Left colon (tissue), 2 donors: ENCODE measurements around the gene ZNF526. TPM values are rescaled to one million over a fixed set of nuclear protein-coding genes. Genes with fewer than 3 reads are reported as not detected.

Experiments used
- ATAC-seq: fragments of 200-7000 bp; cut with Tn5 transposase; one replicate; pipeline ENCODE4 v1.9.1; 2020; ENCODE audit warnings: mild to moderate bottlenecking, moderate library complexity
- DNase-seq, 2 donors: peaks; one replicate each; pipeline ENCODE4 v3.0.0-alpha.2; 2020
- intact Hi-C, 2 donors: fragments of 100-400 bp; cut with DNase I in 1 of 2; cut with micrococcal nuclease in 1 of 2; formaldehyde crosslinking; loops; one replicate each; pipeline versions ENCODE4 v1.11.2 to v1.14.0; 2022; cut with DNase I, micrococcal nuclease
- total RNA-seq, 2 donors: library from RNA; stranded (reverse); fragmentation: NEBNext Ultra II Directional; extraction: Animal tissue kit (Norgen Biotek cat#: 25700); gene quantifications; one replicate each; pipeline ENCODE4 v1.2.1, GENCODE V29; 2021
- donor health status: DM: no; HTN: no; CAD: no.
- donor health status: DM: yes; HTN: yes; CAD: no.

Gene ZNF526
- total RNA-seq, 2 donors from 2014 or later: 8.1 to 8.7 TPM

DNA sequence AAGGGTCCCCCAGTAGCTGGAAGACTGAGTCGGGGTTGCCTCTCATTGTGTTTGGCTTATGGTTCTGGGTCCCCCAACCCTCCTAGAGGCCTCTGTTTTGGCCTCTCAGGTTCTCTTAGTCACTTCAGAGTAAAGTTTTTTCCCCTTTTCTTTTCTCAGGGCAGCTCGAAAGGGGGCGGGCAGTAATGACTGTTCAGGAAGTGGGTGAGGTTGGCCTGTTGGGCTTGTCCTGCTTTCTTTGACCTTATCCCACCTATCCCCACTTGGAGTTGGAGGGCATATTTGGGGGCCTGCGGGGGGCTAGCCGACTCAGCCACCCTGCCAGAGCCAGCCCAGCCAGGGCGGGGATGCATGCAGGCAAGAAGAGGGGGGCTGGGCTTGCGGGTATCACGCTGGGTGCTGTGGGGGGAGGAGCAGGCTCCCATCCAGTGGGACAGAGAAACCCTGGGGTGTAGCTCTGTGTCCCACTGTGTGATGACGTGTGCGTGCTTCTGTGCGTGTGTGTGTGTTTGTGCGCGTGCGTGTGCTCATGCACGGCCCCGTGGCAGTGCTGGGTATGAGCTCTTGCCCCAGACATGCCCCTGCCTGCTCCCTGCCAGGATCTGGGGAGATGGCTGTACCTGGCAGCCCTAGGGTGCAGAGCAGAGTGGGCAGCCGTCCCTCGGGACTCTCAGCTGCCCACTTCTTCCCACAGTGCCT is 50.4 kb downstream of the ZNF526 start:
- peak; percentile 70 to 82 for DNase-seq
- peak; percentile 6 for ATAC-seq
- intact Hi-C loops: no loop called here

DNA sequence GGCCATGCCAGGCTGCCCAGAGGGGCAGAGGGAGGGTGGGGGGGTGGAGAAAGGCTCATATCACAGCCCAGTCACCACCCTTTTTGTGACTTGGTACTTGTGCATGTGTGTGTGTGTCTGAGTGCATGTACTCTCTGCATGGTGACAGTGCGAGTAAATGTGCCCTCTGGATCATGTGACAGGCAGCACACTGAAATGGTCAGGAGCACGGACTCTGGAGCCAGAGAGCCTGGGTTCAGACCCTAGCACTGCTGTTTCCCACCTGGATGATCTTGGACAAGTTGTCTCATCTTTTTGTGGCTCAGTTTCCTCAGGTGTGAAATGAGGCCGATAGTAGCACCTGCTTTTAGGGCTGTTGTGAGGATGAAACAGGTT is 50.9 kb downstream of the ZNF526 start:
- DNase-seq (peak; percentile 18 to 36), ATAC-seq (no peak)
- intact Hi-C loops: no loop called here

DNA sequence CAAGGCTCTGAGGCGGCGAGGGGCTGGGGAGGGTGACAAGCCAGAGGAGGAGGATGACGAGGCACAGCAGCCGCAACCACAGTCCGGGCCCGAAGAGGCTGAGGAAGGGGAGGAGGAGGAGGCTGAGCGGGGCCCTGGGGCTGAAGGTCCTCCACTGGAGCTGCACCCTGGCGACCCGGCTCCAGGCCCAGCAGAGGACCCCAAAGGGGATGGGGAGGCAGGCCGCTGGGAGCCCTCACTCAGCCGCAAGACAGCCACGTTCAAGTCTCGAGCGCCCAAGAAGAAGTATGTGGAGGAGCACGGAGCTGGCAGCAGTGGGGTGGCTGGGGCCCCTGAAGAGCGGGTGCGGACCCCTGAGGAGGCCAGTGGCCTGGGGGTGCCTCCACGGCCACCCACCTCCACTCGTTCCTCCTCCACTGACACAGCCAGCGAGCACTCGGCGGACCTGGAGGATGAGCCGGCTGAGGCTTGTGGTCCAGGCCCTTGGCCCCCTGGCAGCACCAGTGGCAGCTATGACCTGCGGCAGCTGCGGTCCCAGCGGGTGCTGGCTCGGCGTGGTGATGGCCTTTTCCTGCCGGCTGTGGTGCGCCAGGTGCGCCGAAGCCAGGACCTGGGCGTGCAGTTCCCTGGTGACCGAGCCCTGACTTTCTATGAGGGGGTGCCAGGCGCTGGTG is 51.9 kb downstream of the ZNF526 start:
- peak in 1 of 2 donors; percentile 12 for DNase-seq
- intact Hi-C loops: no loop called here
- no peak for ATAC-seq

DNA sequence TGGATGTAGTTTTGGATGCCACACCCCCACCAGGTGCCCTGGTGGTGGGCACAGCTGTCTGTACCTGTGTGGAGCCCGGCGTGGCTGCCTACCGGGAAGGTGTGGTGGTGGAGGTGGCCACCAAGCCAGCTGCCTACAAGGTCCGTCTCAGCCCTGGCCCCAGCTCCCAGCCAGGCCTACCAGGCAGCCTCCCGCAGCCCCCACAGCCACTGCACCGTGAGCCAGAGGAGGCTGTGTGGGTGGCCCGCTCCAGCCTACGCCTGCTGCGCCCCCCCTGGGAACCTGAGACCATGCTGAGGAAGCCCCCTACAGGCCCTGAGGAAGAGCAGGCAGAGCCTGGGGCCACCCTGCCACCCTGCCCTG is 52.4 kb downstream of the ZNF526 start:
- DNase-seq (no peak), ATAC-seq (no peak)
- intact Hi-C loops: no loop called here

DNA sequence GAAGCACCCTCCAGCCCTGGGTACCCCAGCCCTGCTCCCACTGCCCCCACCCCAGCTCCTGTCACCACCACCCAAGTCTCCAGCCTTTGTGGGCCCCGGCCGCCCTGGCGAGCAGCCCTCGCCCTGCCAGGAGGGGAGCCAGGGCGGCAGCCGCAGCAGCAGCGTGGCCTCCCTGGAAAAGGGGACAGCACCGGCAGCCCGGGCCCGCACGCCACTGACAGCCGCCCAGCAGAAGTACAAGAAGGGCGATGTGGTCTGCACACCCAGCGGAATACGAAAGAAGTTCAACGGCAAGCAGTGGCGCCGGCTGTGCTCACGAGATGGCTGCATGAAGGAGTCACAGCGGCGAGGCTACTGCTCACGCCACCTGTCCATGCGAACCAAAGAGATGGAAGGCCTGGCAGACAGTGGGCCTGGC is 52.9 kb downstream of the ZNF526 start:
- ATAC-seq (no peak), DNase-seq (no peak)
- intact Hi-C loops: no loop called here

DNA sequence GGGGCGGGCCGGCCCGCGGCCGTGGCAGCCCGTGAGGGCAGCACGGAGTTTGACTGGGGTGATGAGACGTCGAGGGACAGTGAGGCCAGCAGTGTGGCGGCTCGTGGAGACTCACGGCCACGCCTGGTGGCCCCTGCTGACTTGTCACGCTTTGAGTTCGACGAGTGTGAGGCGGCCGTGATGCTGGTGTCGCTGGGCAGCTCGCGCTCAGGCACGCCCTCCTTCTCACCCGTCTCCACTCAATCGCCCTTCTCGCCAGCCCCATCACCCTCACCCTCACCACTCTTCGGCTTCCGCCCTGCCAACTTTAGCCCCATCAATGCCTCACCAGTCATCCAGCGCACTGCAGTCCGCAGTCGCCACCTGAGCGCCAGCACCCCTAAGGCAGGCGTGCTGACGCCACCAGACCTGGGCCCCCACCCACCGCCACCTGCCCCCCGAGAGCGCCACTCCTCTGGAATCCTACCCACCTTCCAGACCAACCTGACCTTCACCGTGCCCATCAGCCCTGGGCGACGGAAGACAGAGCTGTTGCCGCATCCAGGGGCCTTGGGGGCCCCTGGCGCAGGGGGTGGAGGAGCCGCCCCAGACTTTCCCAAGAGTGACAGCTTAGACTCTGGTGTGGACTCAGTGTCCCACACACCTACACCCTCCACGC is 53.4 kb downstream of the ZNF526 start:
- no peak for DNase-seq
- intact Hi-C loops: no loop called here
- ATAC-seq: no peak

DNA sequence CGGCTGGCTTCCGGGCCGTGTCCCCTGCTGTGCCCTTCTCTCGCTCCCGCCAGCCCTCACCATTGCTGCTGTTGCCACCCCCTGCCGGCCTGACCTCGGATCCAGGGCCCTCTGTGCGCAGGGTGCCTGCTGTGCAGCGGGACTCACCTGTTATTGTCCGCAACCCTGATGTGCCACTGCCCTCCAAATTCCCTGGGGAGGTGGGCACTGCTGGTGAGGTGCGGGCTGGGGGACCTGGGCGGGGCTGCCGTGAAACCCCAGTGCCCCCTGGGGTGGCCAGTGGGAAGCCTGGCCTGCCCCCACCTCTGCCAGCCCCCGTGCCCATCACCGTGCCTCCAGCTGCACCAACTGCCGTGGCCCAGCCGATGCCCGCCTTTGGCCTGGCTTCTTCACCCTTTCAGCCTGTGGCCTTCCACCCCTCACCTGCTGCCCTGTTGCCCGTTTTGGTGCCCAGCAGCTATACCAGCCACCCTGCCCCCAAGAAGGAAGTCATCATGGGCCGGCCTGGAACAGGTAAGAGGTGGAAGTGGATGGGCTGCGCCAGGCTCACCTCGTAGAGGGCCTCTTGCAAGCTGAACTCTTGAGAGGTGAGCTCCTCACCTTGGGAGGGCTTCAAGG is 54.1 kb downstream of the ZNF526 start:
- intact Hi-C loops: no loop called here
- ATAC-seq (no peak), DNase-seq (no peak)

DNA sequence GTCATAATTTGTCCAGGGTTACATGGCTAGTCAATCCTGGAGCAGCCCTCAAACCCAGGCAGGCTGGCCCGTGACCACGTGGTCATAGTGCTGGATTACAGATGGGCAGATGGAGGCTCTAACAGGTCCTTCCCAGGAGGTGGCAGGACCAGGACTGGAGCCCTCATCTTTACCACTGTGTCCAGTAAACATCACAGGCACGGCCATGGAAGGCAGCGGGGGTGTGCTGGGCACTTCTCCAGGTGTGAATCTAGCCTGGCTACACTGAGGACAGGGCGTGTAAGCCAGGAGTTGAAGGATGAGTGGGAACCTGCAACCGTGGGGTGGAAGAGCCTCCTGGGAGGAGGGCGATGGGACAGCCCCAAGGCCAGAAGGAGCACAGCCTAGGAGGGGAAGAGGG is 55.0 kb downstream of the ZNF526 start:
- DNase-seq (no peak), ATAC-seq (no peak)
- intact Hi-C loops: no loop called here

DNA sequence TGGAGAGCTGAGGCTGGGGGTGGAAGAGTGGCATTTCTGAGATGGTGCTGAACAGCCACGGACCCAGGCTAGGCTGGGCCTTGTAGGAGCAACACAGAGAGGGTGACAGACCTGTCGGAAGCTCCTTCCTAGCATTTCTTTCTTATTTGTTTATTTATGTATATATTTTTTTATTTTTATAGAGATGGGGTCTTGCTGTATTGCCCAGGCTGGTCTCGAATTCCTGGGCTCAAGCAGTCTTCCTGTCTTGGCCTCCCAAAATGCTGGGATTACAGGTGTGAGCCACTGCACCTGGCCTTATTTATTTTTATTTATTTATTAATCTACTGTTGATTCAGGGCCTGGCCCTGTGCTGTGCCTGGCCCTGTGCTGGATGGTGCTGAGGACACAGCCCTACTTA is 55.4 kb downstream of the ZNF526 start:
- intact Hi-C loops: no loop called here
- ATAC-seq (no peak), DNase-seq (no peak)

DNA sequence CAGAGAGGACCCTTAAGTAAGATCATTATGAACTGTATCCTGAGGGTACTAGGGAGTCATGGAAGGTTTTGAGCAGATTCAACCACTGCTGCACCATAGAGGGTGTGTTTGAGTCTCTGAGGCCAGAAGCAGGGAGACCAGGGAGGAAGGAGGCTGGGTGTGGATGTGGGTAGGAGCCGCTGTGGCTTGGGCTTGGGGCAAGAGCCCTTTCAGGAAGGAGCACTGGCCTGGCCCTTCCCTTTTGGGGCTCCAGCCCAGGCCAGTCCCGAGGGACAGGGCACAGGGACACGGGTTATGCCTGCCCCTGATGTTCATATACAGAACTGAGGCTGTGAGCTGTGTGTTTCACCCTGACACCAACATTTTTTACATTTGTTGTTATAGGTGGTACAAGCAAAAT is 56.2 kb downstream of the ZNF526 start:
- ATAC-seq (no peak), DNase-seq (no peak)
- intact Hi-C loops: no loop called here

DNA sequence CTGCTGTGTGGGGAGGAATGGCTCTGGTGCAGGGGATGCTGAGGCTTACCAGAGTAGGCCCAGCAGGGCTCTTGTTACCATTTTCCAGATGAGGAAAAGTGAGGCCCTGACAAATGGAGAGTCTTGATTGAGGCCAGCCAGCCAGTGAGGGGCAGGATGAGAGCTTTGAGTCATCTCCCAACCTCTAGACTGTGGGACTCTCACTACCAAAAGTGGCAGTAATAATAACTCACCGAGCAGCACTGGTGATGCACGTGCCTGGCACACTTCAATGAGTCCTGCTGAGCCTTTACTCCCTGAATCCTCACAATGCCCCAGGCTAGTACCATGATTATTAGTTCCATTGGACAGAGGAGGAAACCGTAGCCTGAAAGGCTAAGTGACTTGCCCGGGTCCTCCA is 56.7 kb downstream of the ZNF526 start:
- intact Hi-C loops: no loop called here
- no peak for ATAC-seq
- DNase-seq: no peak

Other genes with a start within 250 kb of the ZNF526 start
- gene ATP1A3, start 226.1 kb upstream of the ZNF526 start, total RNA-seq: 1 to 10 TPM; 1.2 to 1.6 TPM
- 1 to 10 TPM; 1.0 to 2.6 TPM for gene GRIK5, start 150.1 kb upstream of the ZNF526 start, total RNA-seq
- gene ZNF574, start 144.1 kb upstream of the ZNF526 start, total RNA-seq: 10 to 100 TPM; 11.0 to 14.0 TPM
- gene POU2F2, start 87.9 kb upstream of the ZNF526 start, total RNA-seq: 1 to 10 TPM; 1.5 to 3.8 TPM
- 10 to 100 TPM; 20.5 to 42.2 TPM for gene DEDD2, start 2.6 kb upstream of the ZNF526 start, total RNA-seq
- 10 to 100 TPM; 40.9 to 43.3 TPM for gene GSK3A, start 22.3 kb downstream of the ZNF526 start, total RNA-seq
- 10 to 100 TPM; 40.8 to 50.1 TPM for gene ERF, start 34.8 kb downstream of the ZNF526 start, total RNA-seq
- gene CIC, start 48.9 kb downstream of the ZNF526 start, total RNA-seq: 10 to 100 TPM; 43.0 to 47.9 TPM
- gene PRR19, start 81.8 kb downstream of the ZNF526 start, total RNA-seq: under 1 TPM; 0.49 to 0.50 TPM
- 10 to 100 TPM; 25.9 to 40.5 TPM for gene PAFAH1B3, start 82.3 kb downstream of the ZNF526 start, total RNA-seq
- under 1 TPM; 0.21 to 0.25 TPM for gene TMEM145, start 93.0 kb downstream of the ZNF526 start, total RNA-seq
- gene MEGF8, start 105.3 kb downstream of the ZNF526 start, total RNA-seq: 10 to 100 TPM; 21.4 to 21.5 TPM
- 1 to 10 TPM; 4.2 to 5.4 TPM for gene CNFN, start 170.0 kb downstream of the ZNF526 start, total RNA-seq
- gene LIPE, start 207.1 kb downstream of the ZNF526 start, total RNA-seq: 1 to 10 TPM; 7.1 to 9.7 TPM
- not detected for gene CXCL17, start 222.6 kb downstream of the ZNF526 start, total RNA-seq